ENCODE measurements around the gene CCDC192. TPM values are rescaled to one million over a fixed set of nuclear protein-coding genes. Genes with fewer than 3 reads are reported as not detected.

CCDC192 gene
- polyA plus RNA-seq, 2 of the 4 experiments (the other 2 are of a cell fraction), result not detected

- Histone ChIP-seq H3K4me3 (no peak overlapping the region), H3K4me1 (peaks cover 38% of the 10 kb centered on the region), H3K27ac (peak overlapping the region; percentile 44 to 66), H3K4me2 (peak overlapping the region; percentile 21), H3K9me3 (no peaks in the 10 kb centered on the region)
- ChIA-PET CTCF (interaction anchor here (0.6 to 4.0 kb wide), 29 partner anchors 9 to 1330 kb away, joined by 3 to 34 read pairs (median 4); partner anchors contain the start of gene SLC12A2), POLR2A (interaction anchor here (1.6 kb wide), 1 partner anchor 205 kb away, joined by 11 read pairs; the partner anchor contains the start of gene SLC12A2)
- TF ChIP-seq RAD21 (conservative IDR thresholded peaks at IDR 0.05 in 1 of 2, IDR thresholded peaks at IDR 0.05 in 1 of 2) (peak; percentile 76 to 89), PHF8 (IDR thresholded peaks at IDR 0.05; ENCODE audit: borderline replicate concordance, low read depth) (no peak), GATA3 (IDR thresholded peaks at IDR 0.05; ENCODE audit: borderline replicate concordance) (no peak), SMC3 (IDR thresholded peaks at IDR 0.05) (peak; percentile 89), CBX2 (IDR thresholded peaks at IDR 0.05; ENCODE audit: borderline replicate concordance, low read depth) (no peak), CTCF (IDR thresholded peaks at IDR 0.05) (peak; percentile 62)
- WGBS (ENCODE audit: missing lambda C conversion rate), result 71% methylated on average over 4 of the region's 4 CpGs
- ATAC-seq (peak; percentile 70 to 89), DNase-seq (ENCODE audit: low read depth in 1 of 2, low spot score in 1 of 2) (peak; percentile 34 to 85), FAIRE-seq (peak; percentile 90)
Measured at GRCh38 chr5:127878174-127878750, 175.1 kb downstream of the CCDC192 start.

GRCh38 chr5:127884416-127884815, 181.2 kb downstream of the CCDC192 start:
- Histone ChIP-seq H3K4me1 (peaks cover 42% of the 10 kb centered on the region), H3K4me2 (peak overlapping the region; percentile 59), H3K27ac (peak overlapping the region; percentile 52 to 67; a peak in 4 of 6 replicates), H3K4me3 (no peak overlapping the region), H3K9me3 (no peaks in the 10 kb centered on the region)
- no peak for FAIRE-seq
- TF ChIP-seq CHD4 (IDR thresholded peaks at IDR 0.05; ENCODE audit: borderline replicate concordance), result no peak
- no peak for TF ChIP-seq NR3C1 (IDR thresholded peaks at IDR 0.05)
- no peak for TF ChIP-seq USF2 (IDR thresholded peaks at IDR 0.05)
- TF ChIP-seq REST (IDR thresholded peaks at IDR 0.05), result no peak
- no peak for TF ChIP-seq PHF8 (IDR thresholded peaks at IDR 0.05; ENCODE audit: borderline replicate concordance, low read depth)
- no peak for TF ChIP-seq E2F6 (IDR thresholded peaks at IDR 0.05; ENCODE audit: borderline replicate concordance, low read depth)
- no peak for TF ChIP-seq ELK1 (IDR thresholded peaks at IDR 0.05; ENCODE audit: low read depth, low read length)
- TF ChIP-seq HOXB5 (CRISPR knock-in tag; IDR thresholded peaks at IDR 0.05), result no peak
- TF ChIP-seq JUNB (IDR thresholded peaks at IDR 0.05), result no peak
- no peak for TF ChIP-seq FOSB (CRISPR knock-in tag; IDR thresholded peaks at IDR 0.05)
- TF ChIP-seq FOXS1 (CRISPR knock-in tag; IDR thresholded peaks at IDR 0.05), result no peak
- no peak for TF ChIP-seq FOSL2 (IDR thresholded peaks at IDR 0.05)
- no peak for TF ChIP-seq FOSL2 (CRISPR knock-in tag; IDR thresholded peaks at IDR 0.05)
- peak in 1 of 2 experiments; percentile 9; a peak in 1 of 6 replicates for ATAC-seq
- ChIA-PET CTCF (interaction anchor here (0.5 kb wide), 1 partner anchor 10 kb away, joined by 3 read pairs; no protein-coding TSS in a partner anchor), POLR2A (interaction anchor here (0.8 to 1.7 kb wide), 2 partner anchors 198 to 199 kb away, joined by 3 to 4 read pairs; partner anchors contain the start of gene SLC12A2)
- no peak for DNase-seq (ENCODE audit: low read depth in 1 of 2, low spot score in 1 of 2)
- 71% methylated on average over 1 of the region's 1 CpG for WGBS (ENCODE audit: missing lambda C conversion rate)
